ENCODE measurements around the gene SCMH1. TPM values are rescaled to one million over a fixed set of nuclear protein-coding genes. Genes with fewer than 3 reads are reported as not detected.

SCMH1 gene
- 13.8 and 22.5 TPM in 2 replicates for total RNA-seq

- DNase-seq (ENCODE audit: extremely low read depth, low read depth, low spot score): no peak
Measured at GRCh38 chr1:41241749-41242341, at the start of gene SCMH1. SCMH1 (minus strand) TSS chr1:41242306; CDS start chr1:41186133, 56,173 bp downstream.

- no peak for DNase-seq (ENCODE audit: extremely low read depth, low read depth, low spot score)
Measured at GRCh38 chr1:41291195-41291594, 49.1 kb upstream of the SCMH1 start.

- no peak for DNase-seq (ENCODE audit: extremely low read depth, low read depth, low spot score)
Measured at GRCh38 chr1:41289196-41289595, 47.1 kb upstream of the SCMH1 start.

GRCh38 chr1:41286992-41287391, 44.9 kb upstream of the SCMH1 start:
- no peak for DNase-seq (ENCODE audit: extremely low read depth, low read depth, low spot score)

- no peak for DNase-seq (ENCODE audit: extremely low read depth, low read depth, low spot score)
Measured at GRCh38 chr1:41286486-41286885, 44.4 kb upstream of the SCMH1 start.

GRCh38 chr1:41285818-41286217, 43.7 kb upstream of the SCMH1 start:
- DNase-seq (ENCODE audit: extremely low read depth, low read depth, low spot score): no peak

DNA sequence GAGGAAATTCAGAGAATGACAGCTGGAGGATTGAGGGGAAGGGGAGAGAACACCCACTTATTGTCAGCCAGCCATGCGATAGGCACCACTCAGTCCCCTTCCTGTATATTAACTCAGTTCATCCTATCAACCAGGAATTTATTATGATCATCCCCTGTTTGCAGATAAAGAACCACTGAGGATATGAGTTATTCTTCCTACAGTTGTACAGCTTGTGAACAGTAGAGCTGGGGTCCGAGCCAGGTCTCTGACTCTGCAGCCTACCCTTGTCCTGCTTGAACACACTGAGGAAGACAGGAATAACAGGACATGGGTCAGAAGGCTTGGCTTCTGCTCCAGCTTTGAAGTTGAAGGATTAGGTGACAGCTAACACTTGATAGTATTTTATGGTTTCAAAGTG, 42.0 kb upstream of the SCMH1 start:
- no peak for DNase-seq (ENCODE audit: extremely low read depth, low read depth, low spot score)

- no peak for DNase-seq (ENCODE audit: extremely low read depth, low read depth, low spot score)
Measured at GRCh38 chr1:41282679-41283317, 40.7 kb upstream of the SCMH1 start.

GRCh38 chr1:41281334-41281733, 39.2 kb upstream of the SCMH1 start:
- no peak for DNase-seq (ENCODE audit: extremely low read depth, low read depth, low spot score)

DNA sequence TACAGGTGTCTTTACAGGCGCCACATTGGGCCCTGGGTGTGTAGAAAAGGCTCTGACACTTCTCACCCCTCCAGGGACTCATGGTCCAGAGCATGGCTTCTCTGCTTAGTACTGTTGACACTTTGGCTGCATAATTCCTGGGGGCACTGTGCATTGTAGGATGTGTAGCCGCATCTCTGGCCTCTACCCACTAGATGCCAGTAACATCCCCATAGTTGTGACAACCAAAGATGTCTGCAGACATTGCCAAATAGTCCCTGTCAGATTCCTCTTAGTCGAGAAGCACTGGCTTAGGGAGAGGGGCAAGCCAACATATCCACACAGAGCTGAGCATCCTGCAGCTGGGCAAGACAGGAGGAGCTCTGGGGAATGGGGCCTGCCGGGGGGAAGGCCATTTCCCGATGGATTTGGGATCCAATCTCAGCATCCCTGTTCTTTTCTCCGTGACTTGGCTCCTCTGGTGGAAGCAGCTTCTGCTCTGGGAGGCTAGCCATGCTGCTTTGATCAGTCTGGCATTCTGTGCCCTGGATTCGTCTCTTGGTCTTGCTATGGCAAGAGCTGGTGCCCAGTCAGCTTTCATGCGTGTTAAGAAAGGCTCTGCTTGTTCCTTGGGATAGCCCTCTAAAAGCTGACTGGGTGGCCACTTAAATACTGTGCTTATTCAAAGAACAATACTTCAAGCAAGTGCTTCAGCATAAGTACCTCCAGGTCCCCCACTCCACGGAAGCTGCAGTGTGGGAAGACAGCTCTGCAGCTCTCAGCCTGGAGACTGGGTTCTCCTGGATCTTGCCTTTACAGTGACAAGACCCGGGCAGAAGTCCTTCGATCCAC, 38.3 kb upstream of the SCMH1 start:
- DNase-seq (ENCODE audit: extremely low read depth, low read depth, low spot score): no peak

DNA sequence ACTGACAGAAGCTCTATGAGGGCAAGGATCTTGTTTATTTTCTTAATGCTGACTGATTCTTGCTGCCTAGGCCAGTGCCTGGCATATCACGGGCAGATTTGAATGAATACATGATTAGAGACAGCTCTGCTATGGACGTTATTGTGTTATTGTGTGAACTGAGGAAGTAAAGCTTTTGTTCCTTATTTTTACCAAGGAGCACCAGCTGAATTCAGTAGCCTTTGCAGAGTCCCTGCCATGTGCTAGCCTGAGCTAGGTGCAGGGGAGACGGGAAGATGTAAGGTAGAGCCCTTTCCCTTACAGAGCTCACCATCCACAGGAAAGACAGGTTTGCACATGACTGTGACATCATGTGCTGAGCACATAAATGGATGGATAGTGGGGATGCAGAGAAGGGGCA, 36.0 kb upstream of the SCMH1 start:
- no peak for DNase-seq (ENCODE audit: extremely low read depth, low read depth, low spot score)

DNA sequence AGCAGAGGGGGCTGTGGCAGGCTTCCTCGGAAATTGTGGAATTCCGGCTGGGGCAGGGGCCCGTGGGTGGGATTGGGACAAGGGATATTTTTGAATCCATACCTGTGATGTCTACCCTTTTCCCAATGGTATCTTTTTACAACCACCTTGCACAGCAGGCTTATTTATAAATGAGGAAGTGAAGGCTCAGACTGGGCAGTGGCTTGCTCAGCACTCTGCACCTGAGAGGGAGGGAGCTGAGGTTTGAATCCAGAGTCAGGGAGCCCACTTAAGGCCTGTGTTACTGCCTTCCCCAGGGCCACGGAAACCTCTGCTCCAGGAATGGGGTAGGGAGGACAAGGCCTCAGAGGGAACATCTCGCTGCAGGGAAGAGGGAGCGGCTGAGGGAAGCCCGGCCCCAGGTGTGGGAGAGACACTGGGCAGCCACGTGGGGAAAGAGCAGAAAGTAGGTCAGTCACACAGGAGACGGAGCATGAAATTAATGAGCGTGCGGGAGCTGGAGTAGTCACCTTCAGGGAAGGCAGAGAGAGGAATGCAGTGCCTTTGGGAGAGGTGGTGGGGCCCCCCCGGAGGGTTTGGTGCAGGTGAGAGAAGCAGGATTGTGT, 35.4 kb upstream of the SCMH1 start:
- no peak for DNase-seq (ENCODE audit: extremely low read depth, low read depth, low spot score)

DNA sequence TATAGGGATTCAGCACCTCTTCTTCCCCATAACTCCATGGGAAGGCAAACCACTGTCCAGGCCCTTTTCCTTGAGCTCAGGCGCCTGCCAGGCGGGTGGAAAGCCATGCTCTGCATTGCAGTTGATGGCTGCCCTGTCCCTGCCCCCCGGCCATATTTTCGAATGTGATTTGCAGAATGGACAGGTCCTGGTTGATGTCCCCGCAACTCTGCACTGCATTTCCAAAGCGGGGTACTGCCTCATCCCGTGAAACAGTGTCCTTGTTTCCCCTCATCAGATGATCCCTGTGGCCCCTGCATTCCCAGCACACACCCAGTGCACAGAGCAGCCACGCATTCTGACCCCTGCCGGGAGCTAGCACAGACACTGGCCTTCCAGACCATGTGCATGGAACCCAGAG, 33.7 kb upstream of the SCMH1 start:
- no peak for DNase-seq (ENCODE audit: extremely low read depth, low read depth, low spot score)

DNA sequence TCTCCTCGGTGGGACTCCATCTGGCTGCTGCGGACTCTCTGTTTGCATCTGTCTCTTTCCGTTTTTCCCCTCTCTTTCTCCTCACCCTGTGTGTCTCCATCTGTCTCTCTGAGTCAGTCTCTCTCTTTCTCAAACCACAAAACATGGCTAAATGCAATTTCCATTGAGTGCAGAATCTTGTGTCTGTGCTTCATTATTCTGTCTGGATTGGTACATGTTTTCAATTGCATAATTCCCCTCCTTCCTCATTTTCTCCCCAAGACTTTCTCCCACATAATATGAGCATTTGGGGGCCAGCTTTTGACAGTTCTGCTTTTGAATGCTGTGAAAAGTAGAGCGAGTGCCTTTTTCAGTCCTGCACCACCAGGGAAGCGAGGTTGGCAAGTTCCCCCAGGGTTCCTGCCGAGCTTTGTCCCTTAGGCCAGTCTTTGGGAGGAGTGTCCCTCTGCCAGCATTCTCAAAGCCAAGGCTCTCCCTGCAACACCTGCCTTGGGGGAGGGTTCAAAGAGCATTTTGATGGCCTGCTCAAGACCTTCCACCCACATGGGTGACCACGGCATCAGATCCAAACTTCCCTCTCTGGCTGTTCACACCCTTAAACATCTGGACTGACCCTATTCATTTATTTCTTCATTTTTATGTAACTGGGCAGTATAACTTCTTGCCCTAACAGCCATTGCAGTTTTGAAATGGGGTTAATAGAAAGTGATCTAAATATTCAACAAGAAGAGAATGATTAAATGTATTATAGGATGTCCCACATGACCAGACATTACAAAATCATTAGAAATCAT, 32.8 kb upstream of the SCMH1 start:
- no peak for DNase-seq (ENCODE audit: extremely low read depth, low read depth, low spot score)

GRCh38 chr1:41272601-41273000, 30.5 kb upstream of the SCMH1 start:
- DNase-seq (ENCODE audit: extremely low read depth, low read depth, low spot score): no peak

- peak; percentile 29 for DNase-seq (ENCODE audit: extremely low read depth, low read depth, low spot score)
Measured at GRCh38 chr1:41268154-41268770, 26.2 kb upstream of the SCMH1 start.

DNA sequence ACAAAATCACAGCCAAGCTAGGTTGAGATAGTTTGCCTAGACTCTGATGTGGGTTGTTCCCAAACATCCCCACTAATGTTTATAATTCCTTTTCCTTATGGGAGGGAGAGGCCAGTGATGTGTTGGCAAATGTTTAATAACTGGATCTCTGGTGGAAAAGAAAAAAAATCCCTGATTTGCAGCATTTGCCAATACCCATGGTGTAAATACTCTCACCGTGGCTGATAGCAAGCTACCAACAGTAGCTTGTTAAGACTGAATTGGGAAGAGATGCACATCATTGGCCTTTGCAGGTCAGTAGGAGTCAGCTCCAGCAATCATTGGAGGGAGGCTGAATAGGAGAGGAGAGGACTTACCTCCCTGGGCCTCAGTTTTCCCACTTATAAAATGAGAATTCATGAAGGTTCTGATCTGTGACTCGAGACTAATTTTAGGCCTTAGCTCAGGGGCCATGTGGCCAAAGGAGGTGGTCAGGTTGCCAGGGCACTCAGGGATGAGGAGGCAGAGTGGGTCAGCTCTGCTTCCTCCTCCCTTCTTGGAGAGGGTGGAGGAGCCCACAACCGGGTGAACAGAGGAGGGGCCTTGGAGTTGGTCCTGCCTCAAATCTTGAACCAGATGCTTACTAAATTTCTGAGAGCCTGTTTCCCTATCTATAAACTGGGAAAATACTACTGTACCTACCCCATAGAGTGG, 20.0 kb upstream of the SCMH1 start:
- DNase-seq (ENCODE audit: extremely low read depth, low read depth, low spot score): no peak

GRCh38 chr1:41260768-41261167, 18.7 kb upstream of the SCMH1 start:
- DNase-seq (ENCODE audit: extremely low read depth, low read depth, low spot score): no peak

GRCh38 chr1:41259221-41259620, 17.1 kb upstream of the SCMH1 start:
- DNase-seq (ENCODE audit: extremely low read depth, low read depth, low spot score): no peak

GRCh38 chr1:41255978-41256377, 13.9 kb upstream of the SCMH1 start:
- DNase-seq (ENCODE audit: extremely low read depth, low read depth, low spot score): no peak
